Left ventricle myocardium inferior (tissue), 1 donor: Measurements from ENCODE around the gene DFFB. TPM values are rescaled to one million over a fixed set of nuclear protein-coding genes. Genes with fewer than 3 reads are reported as not detected.

Experiments used
- DNase-seq: peaks from one replicate; pipeline ENCODE4 v3.0.0-alpha.2; 2020
- H3K27ac ChIP-seq: fragments of 200-600 bp; replicated peaks from 2 replicates; pipeline ENCODE4 v1.8.0; 2021
- H3K27me3 ChIP-seq: fragments of 200-600 bp; 2 replicates; pipeline ENCODE4 v1.8.0; 2021; ENCODE audit warnings: low read depth
- H3K36me3 ChIP-seq: fragments of 200-600 bp; 2 replicates; pipeline ENCODE4 v1.8.0; 2021
- H3K4me1 ChIP-seq: fragments of 200-600 bp; 2 replicates; pipeline ENCODE4 v1.8.0; 2021
- H3K4me3 ChIP-seq: fragments of 200-600 bp; 2 replicates; pipeline ENCODE4 v1.8.0; 2021; ENCODE audit warnings: mild to moderate bottlenecking, moderate library complexity
- H3K9me3 ChIP-seq: fragments of 200-600 bp; replicated peaks from 2 replicates; pipeline ENCODE4 v1.8.0; 2021
- CTCF ChIP-seq: fragments of 200-600 bp; IDR thresholded peaks from 2 replicates; pipeline ENCODE4 v1.8.0; 2021; ENCODE audit warnings: antibody characterized with exemption, mild to moderate bottlenecking, borderline replicate concordance
- intact Hi-C: fragments of 100-400 bp; cut with micrococcal nuclease; formaldehyde crosslinking; loops from one replicate; pipeline ENCODE4 v1.11.0; 2022
- total RNA-seq: library from RNA; stranded (reverse); fragmentation: NEBNext Ultra II Directional; extraction: Animal tissue kit (Norgen Biotek cat#: 25700); gene quantifications from one replicate; pipeline ENCODE4 v1.2.1, GENCODE V29; 2021
- donor health status: DM: no; HTN: yes; CAD: no; lungs with severe emphysema.

DFFB gene
- total RNA-seq, 1 donor from 2014 or later: 3.3 TPM

GRCh38 chr1:3874736-3875135 is 17.5 kb downstream of the DFFB start:
- no peaks in the 10 kb centered on the region for H3K4me1 ChIP-seq
- no peak overlapping the region for H3K4me3 ChIP-seq
- peaks cover 14% of the 10 kb centered on the region for H3K9me3 ChIP-seq
- no peak overlapping the region for H3K27ac ChIP-seq
- no peak for TF ChIP-seq CTCF
- H3K27me3 ChIP-seq: no peaks in the 10 kb centered on the region
- DNase-seq: no peak
- intact Hi-C loops: no loop called here
- H3K36me3 ChIP-seq: peaks cover 89% of the 10 kb centered on the region

- H3K36me3 ChIP-seq: peaks cover 83% of the 10 kb centered on the region
- no peaks in the 10 kb centered on the region for H3K27me3 ChIP-seq
- no peak for TF ChIP-seq CTCF
- intact Hi-C loops: no loop called here
- DNase-seq: no peak
- no peaks in the 10 kb centered on the region for H3K4me1 ChIP-seq
- no peak overlapping the region for H3K4me3 ChIP-seq
- no peak overlapping the region for H3K27ac ChIP-seq
- peaks cover 14% of the 10 kb centered on the region for H3K9me3 ChIP-seq
These were observed 19.4 kb downstream of the DFFB start for GRCh38 chr1:3876716-3877115.

GRCh38 chr1:3879099-3879498 is 21.8 kb downstream of the DFFB start:
- intact Hi-C loops: no loop called here
- no peak for TF ChIP-seq CTCF

GRCh38 chr1:3879787-3880428 is 22.6 kb downstream of the DFFB start:
- intact Hi-C loops: no loop called here
- no peak for DNase-seq

More at GRCh38 chr1:3879099-3879498, 21.8 kb downstream of the DFFB start:
- H3K36me3 ChIP-seq: peaks cover 70% of the 10 kb centered on the region
- no peaks in the 10 kb centered on the region for H3K27me3 ChIP-seq
- H3K27ac ChIP-seq: no peak overlapping the region
- H3K4me3 ChIP-seq: no peak overlapping the region
- no peak for DNase-seq
- H3K4me1 ChIP-seq: no peaks in the 10 kb centered on the region
- peaks cover 14% of the 10 kb centered on the region for H3K9me3 ChIP-seq

GRCh38 chr1:3880429-3881192 is 23.3 kb downstream of the DFFB start:
- DNase-seq: no peak
- Histone ChIP-seq H3K27me3 (no peaks in the 10 kb centered on the region), H3K9me3 (peaks cover 14% of the 10 kb centered on the region), H3K4me3 (no peak overlapping the region), H3K27ac (no peak overlapping the region), H3K36me3 (peaks cover 73% of the 10 kb centered on the region), H3K4me1 (no peaks in the 10 kb centered on the region)
- intact Hi-C loops: no loop called here
- TF ChIP-seq CTCF: no peak

More at GRCh38 chr1:3879787-3880428, 22.6 kb downstream of the DFFB start:
- H3K36me3 ChIP-seq: peaks cover 73% of the 10 kb centered on the region
- H3K4me1 ChIP-seq: no peaks in the 10 kb centered on the region
- TF ChIP-seq CTCF: no peak
- H3K27ac ChIP-seq: no peak overlapping the region
- H3K4me3 ChIP-seq: no peak overlapping the region
- H3K27me3 ChIP-seq: no peaks in the 10 kb centered on the region
- H3K9me3 ChIP-seq: peaks cover 14% of the 10 kb centered on the region
